Stimulated activated CD4-positive, alpha-beta T cell treated with anti-CD3 and anti-CD28 coated beads, Interleukin-15, amount 100 ng/mL, for 48 hours (primary cell): ENCODE results near the gene USP17L25.
"Not testable (repeated sequence)": the region's sequence is repeated elsewhere in the genome, so short reads cannot be mapped to it uniquely, and the experiment has no call there.

Experiments
- DNase-seq, 2 donors: peaks; one replicate each; pipeline ENCODE4 v3.0.0-alpha.2; 2020; ENCODE audit warnings: low read depth in 2 of 2

Gene USP17L25, protein sequence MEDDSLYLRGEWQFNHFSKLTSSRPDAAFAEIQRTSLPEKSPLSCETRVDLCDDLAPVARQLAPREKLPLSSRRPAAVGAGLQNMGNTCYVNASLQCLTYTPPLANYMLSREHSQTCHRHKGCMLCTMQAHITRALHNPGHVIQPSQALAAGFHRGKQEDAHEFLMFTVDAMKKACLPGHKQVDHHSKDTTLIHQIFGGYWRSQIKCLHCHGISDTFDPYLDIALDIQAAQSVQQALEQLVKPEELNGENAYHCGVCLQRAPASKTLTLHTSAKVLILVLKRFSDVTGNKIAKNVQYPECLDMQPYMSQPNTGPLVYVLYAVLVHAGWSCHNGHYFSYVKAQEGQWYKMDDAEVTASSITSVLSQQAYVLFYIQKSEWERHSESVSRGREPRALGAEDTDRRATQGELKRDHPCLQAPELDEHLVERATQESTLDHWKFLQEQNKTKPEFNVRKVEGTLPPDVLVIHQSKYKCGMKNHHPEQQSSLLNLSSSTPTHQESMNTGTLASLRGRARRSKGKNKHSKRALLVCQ

GRCh38 chr4:9329611-9330010 lies at the start of gene USP17L25:
Gene USP17L25, plus strand, starts transcription at chr4:9329911. Its CDS starts 0 bp downstream, at chr4:9329911.
- not testable (repeated sequence) for DNase-seq

DNA sequence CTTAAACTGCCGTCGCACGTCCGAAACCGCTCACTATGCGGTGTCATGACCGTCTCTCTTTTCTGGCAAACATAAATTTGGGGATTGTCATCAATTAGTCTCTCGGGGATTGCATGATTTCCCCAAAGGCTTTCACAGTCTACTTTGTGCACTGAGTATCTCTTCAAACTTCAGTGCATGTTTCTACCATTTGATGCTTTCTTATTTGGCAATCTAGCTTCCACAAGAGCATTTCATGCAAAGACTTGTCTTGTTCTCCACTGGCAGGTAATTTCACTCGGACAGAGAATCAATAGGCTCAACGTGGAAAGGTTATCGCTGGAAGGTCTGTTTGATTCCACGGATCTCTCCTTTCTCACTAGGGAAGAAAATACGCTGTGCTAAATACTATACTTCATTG lies 5.5 kb upstream of the USP17L25 start:
- DNase-seq = not testable (repeated sequence)

GRCh38 chr4:9324865-9325264 lies 4.8 kb upstream of the USP17L25 start, which contains the start of gene USP17L24:
Gene USP17L24, plus strand, starts transcription at chr4:9325165. Its CDS starts 0 bp downstream, at chr4:9325165.
- not testable (repeated sequence) for DNase-seq

- not testable (repeated sequence) for DNase-seq
These were observed 4.6 kb downstream of the USP17L25 start, which contains the start of gene USP17L26 for GRCh38 chr4:9334358-9334757. Gene USP17L26, plus strand, starts transcription at chr4:9334658. Its CDS starts 0 bp downstream, at chr4:9334658.

GRCh38 chr4:9339103-9339502 lies 9.4 kb downstream of the USP17L25 start, which contains the start of gene USP17L5:
Gene USP17L5, plus strand, starts transcription at chr4:9339403. Its CDS starts 0 bp downstream, at chr4:9339403.
- DNase-seq = not testable (repeated sequence)

- DNase-seq = not testable (repeated sequence)
These were observed 14.1 kb downstream of the USP17L25 start, which contains the start of gene USP17L27 for GRCh38 chr4:9343848-9344247. Gene USP17L27, plus strand, starts transcription at chr4:9344148. Its CDS starts 0 bp downstream, at chr4:9344148.

DNA sequence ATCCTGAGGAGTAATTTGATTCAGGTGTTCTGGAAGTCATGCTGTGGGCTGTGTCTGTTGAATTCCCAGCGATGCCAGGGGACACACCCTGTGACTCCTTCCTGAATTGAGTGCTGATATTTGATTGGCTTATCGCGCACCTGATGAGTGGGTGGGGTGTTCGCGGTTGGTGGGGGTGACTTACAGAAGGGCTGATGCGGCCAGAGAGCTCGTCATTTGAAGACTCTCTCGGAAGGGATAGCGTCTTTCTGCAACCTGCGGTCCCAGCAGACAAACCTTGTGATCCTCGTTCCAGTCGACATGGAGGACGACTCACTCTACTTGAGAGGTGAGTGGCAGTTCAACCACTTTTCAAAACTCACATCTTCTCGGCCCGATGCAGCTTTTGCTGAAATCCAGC lies 18.9 kb downstream of the USP17L25 start, which contains the start of gene USP17L28:
TSS of gene USP17L28 (plus strand) at position 301 of the 400 bp plus-strand sequence. CDS start at position 301, 0 bp downstream.
- not testable (repeated sequence) for DNase-seq

DNA sequence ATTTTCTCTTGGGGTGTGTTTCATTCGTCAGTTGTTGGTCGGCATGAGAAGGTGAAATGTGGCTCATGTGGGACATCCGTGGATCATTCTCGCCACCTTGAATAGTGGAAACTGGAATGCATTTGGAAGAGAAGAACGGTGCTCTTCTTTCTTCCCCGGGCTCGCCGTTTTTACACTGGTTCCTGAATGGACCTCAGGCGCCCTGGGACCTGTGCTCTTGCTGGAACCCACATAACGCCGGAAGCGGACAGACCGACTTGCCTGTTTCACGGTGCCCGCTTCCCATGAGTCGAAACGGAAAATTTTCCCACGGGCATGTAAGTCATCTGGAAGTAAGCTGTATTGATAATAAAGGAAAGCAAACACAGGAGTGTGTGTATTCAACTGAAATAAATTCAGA lies 21.2 kb downstream of the USP17L25 start:
- not testable (repeated sequence) for DNase-seq

DNA sequence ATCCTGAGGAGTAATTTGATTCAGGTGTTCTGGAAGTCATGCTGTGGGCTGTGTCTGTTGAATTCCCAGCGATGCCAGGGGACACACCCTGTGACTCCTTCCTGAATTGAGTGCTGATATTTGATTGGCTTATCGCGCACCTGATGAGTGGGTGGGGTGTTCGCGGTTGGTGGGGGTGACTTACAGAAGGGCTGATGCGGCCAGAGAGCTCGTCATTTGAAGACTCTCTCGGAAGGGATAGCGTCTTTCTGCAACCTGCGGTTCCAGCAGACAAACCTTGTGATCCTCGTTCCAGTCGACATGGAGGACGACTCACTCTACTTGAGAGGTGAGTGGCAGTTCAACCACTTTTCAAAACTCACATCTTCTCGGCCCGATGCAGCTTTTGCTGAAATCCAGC lies 23.6 kb downstream of the USP17L25 start, which contains the start of gene USP17L29:
TSS of gene USP17L29 (plus strand) at position 301 of the 400 bp plus-strand sequence. CDS start at position 301, 0 bp downstream.
- DNase-seq = not testable (repeated sequence)

GRCh38 chr4:9362829-9363228 lies 33.1 kb downstream of the USP17L25 start, which contains the start of gene USP17L30:
Gene USP17L30, plus strand, starts transcription at chr4:9363129. Its CDS starts 0 bp downstream, at chr4:9363129.
- not testable (repeated sequence) for DNase-seq

DNA sequence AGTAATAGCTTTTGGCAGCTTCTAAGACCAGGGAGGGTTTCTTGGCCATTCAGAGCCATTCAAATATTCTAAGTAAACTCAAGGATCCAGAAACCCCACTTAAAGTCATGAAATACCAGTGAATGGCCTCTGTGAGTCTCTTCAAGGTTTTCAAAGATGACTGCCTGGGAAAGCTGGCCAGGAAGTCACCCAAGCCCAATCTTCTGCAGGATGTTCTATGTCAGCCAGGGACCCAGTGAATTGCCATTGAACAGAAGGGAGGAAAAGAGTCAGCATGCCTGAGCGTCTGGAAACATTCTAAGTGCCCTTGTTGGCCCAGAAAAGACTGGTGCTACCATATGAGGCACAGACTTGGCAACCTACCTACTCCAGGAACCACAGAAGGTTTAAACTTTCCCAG lies 50.2 kb downstream of the USP17L25 start:
- not testable (repeated sequence) for DNase-seq
